Hematopoietic multipotent progenitor cell treated with erythropoietin and hydrocortisone succinate and interleukin-3 and kit ligand, for 15 days (in vitro differentiated cells): ENCODE measurements around the gene GK2.

Experiments used
- DNase-seq: peaks from one replicate; pipeline ENCODE4 v3.0.0-alpha.2; 2015; ENCODE audit warnings: low spot score

Gene GK2

DNA sequence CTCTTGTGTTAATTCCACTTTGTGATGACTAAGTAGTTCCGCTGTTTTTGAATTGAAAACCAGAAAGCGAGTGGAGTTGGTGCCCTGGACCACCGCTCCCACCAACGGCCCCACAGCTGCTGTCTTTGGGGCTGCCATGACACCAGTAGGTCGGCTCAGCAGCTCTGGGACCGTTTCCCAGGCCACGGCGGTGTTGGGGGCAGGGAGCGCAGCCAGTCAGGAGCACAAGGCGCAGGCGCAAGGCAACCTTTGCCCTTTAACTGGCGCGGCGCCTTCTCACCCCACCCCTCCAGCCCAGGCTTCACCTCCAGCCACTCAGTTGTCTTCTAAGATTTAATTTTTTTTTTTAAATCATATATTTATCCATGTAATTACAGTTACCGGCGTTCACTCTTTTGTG lies at the start of gene GK2:
GK2 (minus strand) TSS at position 166 of the 400 bp plus-strand sequence; CDS start at position 138, 28 bp downstream.
- DNase-seq = no peak

DNA sequence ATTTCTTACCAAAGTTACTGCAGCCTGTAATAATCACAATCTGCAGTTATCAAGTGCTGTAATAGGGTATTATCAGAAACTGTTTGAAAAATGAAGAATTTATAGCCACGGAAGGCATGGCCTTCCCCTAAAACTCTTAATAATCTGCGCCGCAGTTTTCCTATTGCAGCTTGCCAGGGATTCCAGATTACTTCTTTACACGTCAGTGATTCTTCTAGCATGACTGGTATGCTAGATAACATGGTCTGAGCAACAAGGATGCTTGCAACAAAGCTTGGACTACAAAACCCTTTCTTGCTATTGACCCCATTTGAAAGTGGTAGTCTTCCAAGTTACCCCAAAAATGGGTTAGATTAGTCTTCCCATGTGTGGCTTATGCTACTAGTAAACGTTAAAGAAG lies 47.2 kb upstream of the GK2 start:
- no peak for DNase-seq

DNA sequence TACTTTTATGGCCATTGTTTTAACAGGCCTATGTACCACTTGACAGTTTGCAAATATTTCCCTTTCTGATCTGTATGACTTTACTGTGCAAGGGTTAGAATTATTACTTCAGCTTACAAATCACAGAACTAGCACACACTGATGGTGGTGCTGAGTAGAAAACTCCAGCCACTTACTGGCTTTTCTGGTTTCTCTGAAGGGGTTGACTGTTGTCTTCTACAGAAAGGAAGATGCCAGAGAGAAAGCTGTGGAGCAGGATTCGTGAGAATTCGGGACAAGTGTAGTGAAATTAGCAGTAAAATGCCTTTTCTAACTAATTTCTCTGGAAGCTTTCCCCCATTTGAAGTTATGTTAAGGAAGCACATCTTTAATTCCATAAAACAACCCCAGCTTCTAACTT lies 46.6 kb upstream of the GK2 start:
- no peak for DNase-seq

DNA sequence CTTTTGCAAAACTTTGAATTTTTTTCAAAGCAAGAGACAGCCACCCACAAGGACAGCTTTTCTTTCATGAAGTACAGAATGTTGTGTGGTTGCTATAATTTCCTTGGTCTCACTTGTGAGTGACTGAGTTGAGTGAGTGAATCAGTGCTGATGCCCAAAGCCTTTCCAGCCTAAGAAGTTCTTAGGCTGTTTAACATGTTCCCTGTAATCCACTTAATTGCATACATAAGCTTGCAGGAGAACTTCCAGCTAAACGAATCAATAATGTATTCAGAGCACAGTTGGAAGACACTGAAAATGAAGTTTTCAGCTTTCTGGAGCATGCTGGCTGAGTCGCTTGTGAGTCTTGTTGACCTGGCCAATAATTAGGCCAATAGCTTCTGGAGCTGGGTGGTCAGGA lies 42.0 kb upstream of the GK2 start:
- no peak for DNase-seq

DNA sequence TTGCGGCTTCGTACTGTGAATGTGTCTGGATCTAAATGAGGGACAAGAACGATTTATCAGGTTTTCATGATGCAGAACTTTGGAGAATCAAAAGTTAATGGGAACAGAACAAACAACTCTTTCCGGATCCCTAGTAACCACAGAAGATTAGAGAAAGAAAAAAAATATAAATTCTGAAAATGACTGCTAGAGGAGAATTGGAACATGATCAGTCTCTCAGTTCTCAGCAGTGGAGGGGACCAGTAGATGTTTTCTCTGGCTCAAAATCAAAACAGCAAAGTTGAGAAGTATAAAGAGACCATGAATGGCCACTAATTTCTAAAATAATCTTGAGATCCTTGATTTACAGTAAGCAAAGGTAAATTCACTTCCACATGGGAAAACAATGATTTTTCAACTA lies 38.1 kb upstream of the GK2 start:
- DNase-seq = no peak

DNA sequence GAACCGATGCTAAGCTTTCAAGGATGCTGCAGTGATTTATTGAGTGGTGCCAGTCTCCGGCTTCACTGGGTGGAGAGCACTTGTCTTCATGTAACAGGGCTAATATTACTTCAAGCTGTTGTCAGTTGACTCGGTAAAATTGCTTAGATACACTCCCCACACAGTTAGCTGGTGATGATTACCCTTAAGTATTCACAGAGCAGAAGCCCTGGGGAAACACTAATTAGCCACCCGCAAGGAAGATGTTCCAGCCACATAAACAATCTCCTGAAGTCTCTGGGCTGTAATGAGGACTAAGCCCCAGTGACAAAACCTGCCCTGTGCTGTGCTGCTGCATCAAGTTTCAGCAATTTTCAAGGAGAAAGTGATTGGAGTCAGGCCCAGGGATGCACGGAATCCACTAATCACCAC lies 37.3 kb upstream of the GK2 start:
- no peak for DNase-seq

DNA sequence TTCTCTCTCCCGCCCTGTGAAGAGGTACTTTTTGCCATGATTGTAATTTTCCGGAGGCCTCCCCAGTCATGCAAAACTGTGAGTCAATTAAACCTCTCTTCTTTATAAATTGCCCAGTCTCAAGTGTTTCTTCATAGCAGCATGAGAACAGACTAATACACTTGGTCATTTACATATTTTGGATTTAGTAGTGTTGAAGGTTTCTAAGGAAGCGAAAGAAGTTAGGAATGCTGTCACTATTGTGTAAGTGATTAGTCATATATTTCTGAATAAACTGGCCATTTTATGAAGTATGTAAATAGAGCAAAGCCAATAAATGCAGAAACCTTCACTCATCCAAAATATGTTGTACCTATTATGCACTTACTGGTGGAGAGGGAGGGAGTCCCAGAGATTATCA lies 34.4 kb upstream of the GK2 start:
- DNase-seq = no peak

DNA sequence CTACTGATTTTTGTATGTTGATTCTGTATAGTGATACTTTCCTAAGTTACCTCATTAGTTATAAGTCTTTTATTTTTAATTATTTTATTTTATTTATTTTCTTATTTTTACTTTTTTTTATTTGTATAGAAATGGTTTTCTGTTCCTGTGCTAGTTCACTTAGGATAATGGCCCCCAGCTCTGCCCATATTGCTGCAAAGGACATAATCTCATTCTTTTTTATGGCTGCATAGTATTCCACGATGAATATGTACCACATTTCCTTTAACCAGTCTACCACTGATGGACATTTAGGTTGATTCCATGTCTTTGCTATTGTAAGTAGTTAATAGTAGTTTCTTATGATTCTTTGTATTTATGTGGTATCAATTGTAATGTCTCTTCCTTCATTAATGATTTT lies 31.5 kb upstream of the GK2 start:
- DNase-seq = no peak

DNA sequence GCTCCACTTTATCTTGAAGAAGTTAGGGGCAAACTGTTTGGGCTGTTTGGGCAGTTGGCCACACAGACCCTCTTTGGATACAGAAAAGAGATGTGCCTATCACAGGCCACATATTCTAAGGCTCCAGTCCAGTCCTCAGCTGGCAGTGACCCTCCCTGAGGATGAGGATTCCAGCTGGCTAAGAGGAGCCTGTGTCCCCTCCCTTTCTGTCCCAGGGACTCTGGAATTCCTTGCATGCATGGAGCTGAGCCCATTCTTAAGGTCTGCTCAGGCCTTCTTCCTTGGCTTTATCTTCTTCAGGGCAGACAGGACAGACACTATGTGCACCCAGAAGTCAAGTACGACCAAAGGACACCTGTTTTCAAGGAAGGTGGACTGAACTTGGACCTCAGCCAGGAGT lies 23.8 kb upstream of the GK2 start:
- DNase-seq = no peak

DNA sequence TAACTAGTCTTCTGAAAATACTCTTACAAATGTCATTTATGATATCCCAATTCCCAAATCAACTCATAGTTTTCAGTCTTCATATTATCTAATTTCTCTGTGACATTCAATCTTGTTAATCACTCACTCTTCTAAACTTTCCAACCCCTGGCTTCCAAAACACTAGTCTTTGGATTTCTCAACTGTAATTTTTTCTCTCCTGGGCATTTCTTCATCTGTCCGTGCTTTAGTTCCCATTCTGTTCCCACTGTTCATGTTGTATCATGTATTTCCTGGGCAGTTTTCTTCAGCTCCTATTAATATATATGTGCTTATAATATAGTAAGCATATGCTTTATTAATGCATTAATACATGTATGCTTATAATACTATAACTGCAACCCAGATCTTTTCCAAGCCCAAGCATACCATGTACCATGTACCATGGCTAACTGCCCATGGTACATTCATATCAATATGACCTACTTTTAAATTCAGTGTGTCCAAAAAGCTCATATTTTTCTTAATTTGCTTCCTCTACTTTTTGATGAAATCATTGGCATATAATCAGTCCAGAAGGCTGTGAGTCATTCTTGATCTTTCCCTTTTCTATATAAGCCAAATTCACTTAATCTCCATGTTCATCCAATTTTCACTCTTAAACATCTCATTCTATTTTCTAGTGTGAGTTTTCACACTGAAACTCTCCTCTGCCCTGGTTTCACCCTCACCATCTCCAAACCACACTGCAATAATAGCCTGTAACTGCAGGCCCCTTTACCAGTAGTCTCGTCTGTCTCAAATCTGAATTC lies 21.3 kb upstream of the GK2 start:
- DNase-seq = no peak

DNA sequence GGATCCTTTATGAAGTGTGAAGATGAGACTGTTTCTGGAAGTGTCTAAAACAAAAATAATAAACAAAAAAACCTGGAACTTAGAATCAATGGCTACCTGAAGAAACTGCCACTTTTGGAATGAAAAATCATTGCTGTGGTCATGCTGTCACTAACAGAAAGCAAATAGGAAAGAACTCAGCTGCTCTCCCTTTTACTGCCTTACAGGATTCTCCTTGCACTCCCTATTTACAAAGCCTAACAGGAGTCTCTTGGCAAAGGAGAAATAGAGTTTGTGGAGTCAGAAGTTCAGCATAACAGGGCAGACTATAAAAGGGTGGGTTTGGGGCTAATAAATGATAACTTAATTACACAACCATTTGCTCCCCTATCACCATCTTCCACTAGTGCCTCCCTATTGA lies 19.0 kb upstream of the GK2 start:
- no peak for DNase-seq

DNA sequence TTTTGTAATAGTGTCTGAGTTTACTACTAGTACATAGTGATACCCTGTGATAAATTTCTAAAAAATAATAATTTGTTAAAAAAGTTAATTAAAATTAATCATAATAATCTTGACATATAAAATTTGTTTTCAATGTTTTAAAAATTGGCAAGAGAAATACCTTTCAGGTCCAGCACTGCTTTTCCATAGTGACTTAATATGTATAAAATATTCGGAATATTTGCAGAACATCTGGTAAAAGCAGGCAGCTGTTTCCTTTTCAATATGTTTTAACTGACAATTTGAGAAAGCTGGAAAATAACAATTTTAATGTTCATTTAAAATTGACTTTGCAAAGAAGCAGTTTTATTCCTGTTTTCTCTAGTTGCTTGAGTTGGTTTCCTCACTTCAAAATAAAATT lies 17.6 kb upstream of the GK2 start:
- DNase-seq = no peak

DNA sequence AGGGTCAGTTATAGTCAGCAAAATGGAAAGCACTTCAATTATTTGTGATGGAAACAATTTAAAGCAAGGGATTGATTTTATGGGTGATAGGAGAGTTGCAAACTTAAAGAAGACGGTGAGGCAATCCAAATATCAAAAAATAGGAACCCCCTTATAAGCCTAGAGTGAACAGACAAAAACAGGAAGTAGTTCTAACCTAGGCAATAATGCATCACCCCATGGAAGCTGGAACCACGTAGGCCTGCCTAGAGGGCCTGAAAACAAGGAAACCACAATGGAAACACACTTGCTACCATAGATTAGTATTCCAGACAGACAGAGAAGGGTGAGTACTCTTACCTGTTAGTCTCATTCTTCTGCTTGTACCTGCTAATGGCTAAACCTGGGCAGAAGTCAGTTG lies 13.5 kb upstream of the GK2 start:
- DNase-seq = no peak

DNA sequence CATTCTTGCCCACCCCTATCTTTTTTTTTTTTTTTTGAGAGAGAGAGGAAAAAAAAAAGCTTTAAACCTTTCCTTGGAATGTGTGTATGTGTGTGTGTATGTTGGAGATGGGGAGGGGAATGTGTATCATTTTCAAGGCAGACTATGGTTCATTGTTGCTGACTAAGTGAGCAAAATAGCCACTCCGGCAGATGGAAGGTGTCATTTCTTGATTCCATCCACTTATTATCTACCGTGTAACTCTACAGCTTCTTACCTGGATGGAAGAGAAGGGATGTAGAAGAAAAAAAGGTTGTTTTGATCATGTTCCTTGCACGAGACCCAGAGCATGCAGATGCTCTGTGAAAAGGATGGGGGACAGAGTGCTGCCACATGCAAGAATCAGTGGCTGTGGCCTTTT lies 5.9 kb upstream of the GK2 start:
- no peak for DNase-seq

DNA sequence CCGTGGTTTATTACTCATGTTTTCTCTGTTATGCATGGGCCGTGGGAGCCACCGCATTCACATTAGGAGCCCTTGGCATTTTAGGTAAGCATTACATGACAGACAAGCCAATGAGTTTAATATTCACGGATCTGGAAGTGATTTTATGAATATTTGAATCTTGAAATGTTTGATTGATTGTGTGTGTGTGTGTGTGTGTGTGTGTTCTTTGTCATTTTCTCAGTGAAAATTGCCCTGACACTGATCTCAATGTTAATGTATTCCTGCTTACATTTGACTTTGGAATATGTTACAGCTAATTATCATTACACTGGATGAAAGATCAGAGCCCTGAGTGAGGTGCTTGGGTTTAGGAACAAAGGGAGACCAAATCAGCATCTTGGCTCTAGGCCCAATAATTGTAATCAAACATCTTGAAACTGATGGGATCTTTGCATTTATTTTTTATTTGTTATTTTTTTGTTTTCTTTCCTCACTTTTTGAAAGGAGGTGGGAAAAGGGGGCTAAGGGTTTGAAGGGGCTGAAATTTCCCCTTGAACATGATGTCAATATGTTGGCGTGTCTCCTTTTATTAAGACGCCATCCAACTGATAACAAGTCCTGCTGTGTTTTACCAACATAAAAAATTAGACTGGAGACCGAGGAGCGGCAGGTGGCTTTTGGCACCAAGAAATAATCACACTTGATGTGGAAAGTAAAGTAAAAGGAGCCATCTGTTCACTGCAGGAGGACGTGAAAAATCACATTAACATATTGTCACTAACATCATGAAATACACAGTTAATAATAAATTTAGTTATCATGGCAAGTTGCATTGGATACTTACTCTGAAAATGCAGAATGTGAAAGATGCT lies 5.2 kb upstream of the GK2 start:
- DNase-seq = no peak

DNA sequence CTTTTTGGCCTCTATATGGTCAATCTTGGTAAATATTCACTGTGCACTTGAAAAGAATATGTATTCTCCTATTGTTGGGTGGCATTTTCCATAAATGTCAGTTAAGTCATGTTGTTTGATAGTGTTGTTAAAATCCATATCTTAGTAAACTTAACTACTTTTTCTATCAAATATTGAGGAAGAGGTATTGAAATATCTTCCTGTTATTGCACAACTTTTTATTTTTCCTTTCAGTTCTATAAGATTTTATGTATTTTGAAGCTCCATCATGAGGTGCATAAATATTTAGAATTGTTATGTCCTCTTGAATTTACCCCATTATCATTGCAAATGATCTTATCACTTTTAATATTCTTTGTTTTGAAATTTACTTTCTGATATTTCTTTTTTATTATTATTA lies 3.4 kb downstream of the GK2 start:
- DNase-seq = no peak

DNA sequence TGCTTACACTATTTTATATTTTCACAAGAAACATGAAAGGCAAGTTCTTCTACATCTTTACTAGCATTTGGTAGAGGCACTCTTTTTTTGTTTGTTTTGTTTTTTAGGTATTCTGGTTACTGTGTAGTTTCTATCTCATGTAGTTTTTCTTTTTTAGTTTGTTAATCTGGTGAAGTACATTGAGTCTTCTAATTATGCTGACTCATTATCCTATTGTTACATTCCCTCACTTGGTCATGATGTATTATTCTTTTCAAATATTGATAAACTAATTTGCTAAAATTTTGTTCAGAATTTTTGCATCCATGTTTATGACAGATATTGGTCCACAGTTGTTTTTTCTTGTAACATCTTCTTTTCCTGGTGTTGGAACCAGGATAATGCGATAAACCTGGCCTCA lies 4.7 kb downstream of the GK2 start:
- no peak for DNase-seq

DNA sequence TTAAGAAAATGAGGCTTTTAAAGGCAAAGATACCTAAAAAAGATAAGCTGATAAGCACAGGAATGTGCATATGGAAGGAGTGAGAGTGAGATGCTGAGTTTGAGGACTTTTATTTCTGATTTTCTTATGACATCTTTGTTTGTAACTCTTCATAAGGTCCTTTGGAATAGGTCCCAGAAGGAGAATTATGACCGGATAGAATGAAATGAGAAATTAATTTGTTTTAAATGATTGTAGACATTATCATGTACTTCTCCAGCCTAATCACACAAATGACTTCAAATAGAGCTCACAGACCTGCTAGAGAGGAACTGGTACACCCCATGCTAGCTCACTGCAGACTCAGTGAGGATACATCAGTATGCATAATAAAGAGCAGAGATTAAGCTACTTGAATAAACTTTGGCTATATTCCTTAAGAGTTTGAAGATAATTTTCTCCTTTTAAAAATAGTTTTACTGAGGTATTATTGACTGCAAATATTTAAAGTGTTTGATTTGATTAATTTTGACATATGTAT lies 5.6 kb downstream of the GK2 start:
- DNase-seq = no peak

DNA sequence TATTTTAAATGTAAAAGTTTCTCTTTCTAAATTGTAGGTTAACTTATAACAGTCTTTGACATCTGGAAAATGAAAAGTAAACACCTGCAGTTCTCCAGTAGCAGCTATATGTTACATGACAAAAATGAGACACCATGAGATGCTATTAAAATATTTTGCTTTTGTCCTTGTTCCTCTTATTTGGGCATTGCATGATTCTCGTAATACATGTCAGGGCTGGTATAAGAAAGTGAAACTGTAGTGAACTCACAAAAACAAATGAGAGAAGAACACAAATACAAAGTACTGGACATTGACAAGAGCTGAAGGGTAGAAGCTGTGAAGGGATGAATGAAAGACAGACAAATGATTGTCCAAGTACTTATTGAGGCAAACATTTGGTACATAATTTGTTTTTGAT lies 9.0 kb downstream of the GK2 start:
- no peak for DNase-seq

DNA sequence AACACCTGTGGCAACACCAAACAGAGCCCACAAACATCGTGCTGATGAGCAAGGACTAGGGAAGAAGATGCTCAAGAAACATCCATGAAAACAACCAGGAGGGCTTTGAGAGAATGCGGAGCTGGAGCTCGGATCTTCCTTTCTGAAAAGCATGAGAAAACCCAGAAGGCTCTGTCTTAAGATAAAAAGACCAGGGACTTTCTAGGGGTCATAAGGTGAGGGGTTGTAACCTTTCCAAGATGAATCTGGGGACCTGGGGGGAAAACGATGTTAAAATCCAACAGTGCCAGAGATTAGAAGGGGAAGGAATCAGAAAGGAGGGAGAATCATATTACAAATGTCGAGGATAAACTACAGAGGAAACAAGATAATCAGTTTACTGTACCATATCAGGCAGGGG lies 10.1 kb downstream of the GK2 start:
- no peak for DNase-seq

DNA sequence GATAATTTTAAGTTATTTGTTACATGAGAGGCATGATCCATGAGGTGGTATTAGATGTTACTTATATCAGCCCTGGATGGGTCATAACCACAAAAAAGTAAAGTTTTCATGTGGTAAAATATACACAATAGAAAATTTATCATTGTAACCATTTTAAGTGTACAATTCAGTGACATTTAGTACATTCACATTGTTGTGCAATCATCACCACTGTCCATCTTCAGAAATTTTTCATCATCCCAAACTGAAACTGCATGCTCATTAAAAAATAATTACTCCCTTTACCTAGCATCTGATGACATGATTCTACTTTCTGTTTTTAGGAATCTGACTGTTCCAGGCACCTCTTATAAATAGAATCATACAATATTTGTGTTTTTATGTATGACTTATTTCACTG lies 11.2 kb downstream of the GK2 start:
- DNase-seq = no peak

DNA sequence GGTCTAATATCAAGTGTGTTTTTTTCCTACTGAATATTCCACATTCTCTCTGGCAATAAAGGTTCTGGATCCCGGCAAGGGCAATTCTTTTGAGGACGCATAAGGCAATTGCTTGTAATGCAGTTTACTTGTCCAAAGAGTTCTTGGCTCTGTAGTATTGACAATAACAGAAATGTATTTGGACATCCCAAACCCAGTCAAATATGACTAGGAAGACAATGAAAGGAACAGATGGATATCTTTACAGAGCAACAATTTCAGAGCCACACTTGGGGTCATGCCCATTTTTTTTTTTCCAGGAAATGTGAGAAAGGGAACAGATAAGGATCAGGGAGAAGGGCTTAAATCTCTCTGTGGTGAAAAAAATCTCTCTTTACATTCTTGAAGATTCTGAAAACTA lies 12.2 kb downstream of the GK2 start:
- no peak for DNase-seq

DNA sequence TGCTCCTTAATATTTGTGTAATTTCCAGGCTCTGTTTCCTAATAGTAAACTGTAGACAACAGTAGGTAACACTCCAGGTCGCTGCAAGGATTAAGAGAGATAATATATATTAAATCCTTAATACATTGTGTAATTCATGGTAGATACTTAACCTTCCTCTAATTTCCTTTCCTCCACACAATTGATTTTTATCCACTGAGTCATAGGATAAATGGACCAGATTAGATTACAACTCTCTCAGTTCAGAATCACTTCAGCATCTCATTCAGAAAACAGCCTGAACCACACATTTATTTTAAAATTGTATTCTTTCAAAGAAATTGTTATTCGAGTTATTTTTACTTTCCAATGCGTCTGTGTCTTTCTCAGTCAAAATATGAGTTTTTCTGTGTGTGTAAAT lies 17.1 kb downstream of the GK2 start:
- DNase-seq = no peak
